HUES48 (cell line): Measurements from ENCODE around the gene STEAP3.
"Not testable (repeated sequence)": the region's sequence is repeated elsewhere in the genome, so short reads cannot be mapped to it uniquely, and the experiment has no call there.

Source experiments
- H3K27ac ChIP-seq: one replicate; pipeline ENCODE4 v1.7.0; 2013; ENCODE audit warnings: low read depth, low read length, inconsistent platforms
- H3K27me3 ChIP-seq: 2 replicates; pipeline ENCODE4 v1.6.1; 2013; ENCODE audit warnings: mild to moderate bottlenecking, low read length; ENCODE audit not compliant: control insufficient read depth, insufficient read depth
- H3K36me3 ChIP-seq: 2 replicates; pipeline ENCODE4 v1.6.1; 2013; ENCODE audit warnings: low read length; ENCODE audit not compliant: control insufficient read depth, insufficient read depth
- H3K4me1 ChIP-seq: 2 replicates; pipeline ENCODE4 v1.6.1; 2013; ENCODE audit warnings: mild to moderate bottlenecking, low read length; ENCODE audit not compliant: control insufficient read depth, insufficient read depth
- H3K4me3 ChIP-seq: 2 replicates; pipeline ENCODE4 v1.5.1; 2013; ENCODE audit warnings: mild to moderate bottlenecking, low read depth, low read length
- H3K9ac ChIP-seq: 2 replicates; pipeline ENCODE4 v1.6.1; 2013; ENCODE audit warnings: mild to moderate bottlenecking, low read depth, low read length, moderate library complexity
- H3K9me3 ChIP-seq: 2 replicates; pipeline ENCODE4 v1.6.1; 2013; ENCODE audit warnings: low read length; ENCODE audit not compliant: control insufficient read depth, insufficient read depth

STEAP3 gene

DNA sequence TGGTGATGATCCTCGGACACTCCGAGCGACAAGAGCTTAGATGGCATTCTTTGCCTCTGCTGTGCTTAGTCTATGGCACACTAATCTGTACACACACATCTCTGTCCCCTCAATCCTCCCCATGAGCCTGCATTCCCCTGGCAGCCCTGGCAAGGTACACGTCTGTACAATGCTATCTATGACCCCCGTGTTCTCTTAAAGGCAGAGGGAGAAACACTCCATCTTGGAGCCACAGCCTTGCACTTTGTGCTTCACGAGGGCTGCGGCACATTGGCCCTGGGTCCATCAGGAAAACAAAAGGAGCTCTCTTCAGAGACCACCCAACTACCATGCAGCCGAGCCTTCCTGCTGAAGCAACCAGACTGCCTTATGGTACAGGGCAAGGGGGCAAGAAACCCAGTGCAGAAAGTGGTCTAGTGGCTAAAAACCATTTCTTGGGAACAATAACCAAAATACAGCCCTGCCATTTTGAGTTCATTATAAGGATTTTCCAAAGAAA is 42.5 kb downstream of the STEAP3 start:
- Histone ChIP-seq H3K4me3 (no peak overlapping the region), H3K27ac (no peak overlapping the region), H3K4me1 (peaks cover 5% of the 10 kb centered on the region; the same call in 1 of the 2 replicates), H3K27me3 (no peaks in the 10 kb centered on the region), H3K9ac (no peak overlapping the region), H3K9me3 (no peaks in the 10 kb centered on the region), H3K36me3 (no peaks in the 10 kb centered on the region)

DNA sequence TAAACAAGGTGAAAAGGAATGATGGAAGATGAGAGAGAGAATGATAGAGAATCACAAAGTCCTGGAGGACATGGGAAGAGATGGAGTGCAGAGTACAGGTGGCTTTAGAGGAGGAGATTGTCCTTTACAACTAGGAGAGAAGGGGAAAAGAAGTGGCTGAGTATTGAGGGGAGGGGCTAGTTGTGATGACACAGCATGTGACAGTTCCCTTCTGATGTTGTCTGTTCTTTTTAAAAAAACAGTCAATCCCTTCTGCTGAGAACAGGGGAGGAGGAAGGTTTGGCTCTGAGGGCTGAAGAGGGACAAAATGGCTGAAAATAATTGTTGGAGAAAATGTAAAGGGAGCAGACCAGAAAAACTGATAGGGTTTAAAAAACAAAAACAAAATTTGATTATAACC is 44.0 kb downstream of the STEAP3 start:
- H3K36me3 ChIP-seq: no peaks in the 10 kb centered on the region
- no peaks in the 10 kb centered on the region for H3K9me3 ChIP-seq
- peaks cover 5% of the 10 kb centered on the region; the same call in 1 of the 2 replicates for H3K4me1 ChIP-seq
- H3K9ac ChIP-seq: no peak overlapping the region
- no peak overlapping the region for H3K27ac ChIP-seq
- no peaks in the 10 kb centered on the region for H3K27me3 ChIP-seq
- no peak overlapping the region for H3K4me3 ChIP-seq

DNA sequence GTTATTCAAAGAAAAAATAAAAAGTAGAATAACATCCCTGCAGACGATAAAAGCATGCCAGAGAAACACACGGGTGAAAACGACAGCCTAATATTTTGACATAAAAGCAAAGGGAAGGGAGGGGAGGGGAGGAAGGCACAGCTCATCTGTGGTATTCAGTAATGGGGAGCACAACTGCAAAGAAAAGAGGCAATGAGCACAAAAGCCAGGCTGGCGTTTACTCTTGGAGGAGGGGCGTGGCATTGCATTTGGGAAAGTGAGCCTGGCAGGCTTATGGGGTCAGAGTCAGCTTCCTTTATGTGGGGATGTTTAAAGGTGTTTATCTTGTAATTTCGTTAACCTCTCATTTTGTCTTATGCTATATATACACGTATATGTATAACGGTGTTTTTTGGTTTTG is 53.2 kb downstream of the STEAP3 start:
- no peaks in the 10 kb centered on the region for H3K36me3 ChIP-seq
- no peaks in the 10 kb centered on the region; the same call in 1 of the 2 replicates for H3K4me1 ChIP-seq
- H3K9me3 ChIP-seq: no peaks in the 10 kb centered on the region
- no peak overlapping the region for H3K27ac ChIP-seq
- no peak overlapping the region for H3K4me3 ChIP-seq
- no peaks in the 10 kb centered on the region for H3K27me3 ChIP-seq
- no peak overlapping the region for H3K9ac ChIP-seq

DNA sequence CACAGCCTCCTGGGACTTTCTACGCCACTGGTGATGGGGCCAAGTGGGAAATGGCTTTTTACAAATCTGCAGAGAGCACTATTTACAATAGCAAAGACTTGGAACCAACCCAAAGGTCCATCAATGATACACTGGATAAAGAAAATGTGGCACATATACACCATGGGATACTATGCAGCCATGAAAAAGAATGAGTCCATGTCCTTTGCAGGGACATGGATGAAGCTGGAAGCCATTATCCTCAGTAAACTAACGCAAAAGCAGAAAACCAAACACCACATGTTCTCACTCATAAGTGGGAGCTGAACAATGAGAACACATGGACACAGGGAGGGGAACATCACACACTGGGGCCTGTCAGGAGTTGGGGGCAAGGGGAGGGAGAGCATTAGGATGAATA is 54.8 kb downstream of the STEAP3 start:
- H3K9ac ChIP-seq, H3K4me3 ChIP-seq, H3K36me3 ChIP-seq, H3K4me1 ChIP-seq, H3K27me3 ChIP-seq, H3K27ac ChIP-seq, H3K9me3 ChIP-seq: not testable (repeated sequence)

DNA sequence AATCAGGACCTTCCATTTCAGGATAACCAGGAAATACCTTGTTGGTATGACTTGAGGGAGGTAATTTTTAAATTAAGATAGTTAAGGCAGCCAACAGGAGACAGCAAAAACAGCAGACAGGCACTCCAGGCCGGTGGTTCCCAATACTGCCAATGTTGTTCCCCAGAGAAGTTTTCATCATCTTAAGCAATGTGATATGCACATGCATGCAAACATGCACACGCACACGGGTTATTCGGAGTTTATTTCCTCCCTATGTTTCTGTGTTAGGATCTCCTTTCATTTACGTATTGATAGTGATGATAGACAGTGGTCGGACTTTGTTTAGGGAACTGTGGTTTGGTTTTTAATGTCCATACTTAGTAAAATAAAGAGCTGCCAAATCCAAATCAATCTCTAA is 55.3 kb downstream of the STEAP3 start:
- H3K36me3 ChIP-seq: no peaks in the 10 kb centered on the region
- H3K9ac ChIP-seq: no peak overlapping the region
- no peaks in the 10 kb centered on the region for H3K27me3 ChIP-seq
- H3K27ac ChIP-seq: no peak overlapping the region
- no peak overlapping the region for H3K4me3 ChIP-seq
- no peaks in the 10 kb centered on the region for H3K9me3 ChIP-seq
- H3K4me1 ChIP-seq: no peaks in the 10 kb centered on the region; the same call in 1 of the 2 replicates

DNA sequence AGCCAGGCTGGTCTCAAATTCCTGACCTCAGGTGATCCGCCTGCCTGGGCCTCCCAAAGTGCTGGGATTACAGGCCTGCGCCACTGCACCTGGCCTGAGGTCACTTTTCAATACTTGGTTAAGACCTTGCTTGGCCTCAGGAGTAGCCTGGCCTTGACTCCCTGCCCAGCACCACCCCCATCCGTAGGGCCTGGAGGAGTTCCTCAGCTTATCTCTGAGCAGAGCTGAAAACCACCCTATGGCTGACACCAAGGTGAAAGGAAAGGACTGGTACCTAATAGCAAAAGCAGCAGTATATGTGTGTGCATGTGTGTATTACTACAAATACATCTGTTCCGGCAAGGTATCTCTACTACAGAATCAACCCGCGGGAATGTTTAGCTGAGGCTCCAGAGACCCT is 56.0 kb downstream of the STEAP3 start:
- no peaks in the 10 kb centered on the region for H3K36me3 ChIP-seq
- no peaks in the 10 kb centered on the region for H3K27me3 ChIP-seq
- H3K9me3 ChIP-seq: no peaks in the 10 kb centered on the region
- H3K4me1 ChIP-seq: no peaks in the 10 kb centered on the region; the same call in 1 of the 2 replicates
- no peak overlapping the region for H3K9ac ChIP-seq
- no peak overlapping the region for H3K27ac ChIP-seq
- H3K4me3 ChIP-seq: no peak overlapping the region

DNA sequence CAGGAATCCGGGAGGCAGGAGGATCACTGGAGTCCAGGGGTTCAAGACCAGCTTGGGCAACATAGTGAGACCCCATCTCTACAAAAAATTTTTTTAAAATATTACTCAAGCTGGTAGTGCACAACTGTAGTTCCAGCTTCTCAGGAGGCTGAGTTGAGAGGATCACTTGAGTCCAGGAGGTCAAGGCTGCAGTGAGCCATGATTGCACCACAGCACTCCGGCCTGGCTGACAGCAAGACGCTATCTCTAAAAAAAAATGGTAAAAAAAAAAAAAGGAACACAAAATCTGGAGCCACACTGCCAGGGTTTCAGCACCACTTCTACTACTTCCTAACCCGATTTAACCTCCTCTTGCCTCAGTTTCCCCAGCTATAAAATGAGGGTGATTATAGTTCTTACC is 57.0 kb downstream of the STEAP3 start:
- no peak overlapping the region for H3K27ac ChIP-seq
- no peaks in the 10 kb centered on the region for H3K36me3 ChIP-seq
- H3K27me3 ChIP-seq: no peaks in the 10 kb centered on the region
- no peaks in the 10 kb centered on the region for H3K9me3 ChIP-seq
- H3K4me1 ChIP-seq: no peaks in the 10 kb centered on the region; the same call in 1 of the 2 replicates
- H3K9ac ChIP-seq: no peak overlapping the region
- no peak overlapping the region for H3K4me3 ChIP-seq

DNA sequence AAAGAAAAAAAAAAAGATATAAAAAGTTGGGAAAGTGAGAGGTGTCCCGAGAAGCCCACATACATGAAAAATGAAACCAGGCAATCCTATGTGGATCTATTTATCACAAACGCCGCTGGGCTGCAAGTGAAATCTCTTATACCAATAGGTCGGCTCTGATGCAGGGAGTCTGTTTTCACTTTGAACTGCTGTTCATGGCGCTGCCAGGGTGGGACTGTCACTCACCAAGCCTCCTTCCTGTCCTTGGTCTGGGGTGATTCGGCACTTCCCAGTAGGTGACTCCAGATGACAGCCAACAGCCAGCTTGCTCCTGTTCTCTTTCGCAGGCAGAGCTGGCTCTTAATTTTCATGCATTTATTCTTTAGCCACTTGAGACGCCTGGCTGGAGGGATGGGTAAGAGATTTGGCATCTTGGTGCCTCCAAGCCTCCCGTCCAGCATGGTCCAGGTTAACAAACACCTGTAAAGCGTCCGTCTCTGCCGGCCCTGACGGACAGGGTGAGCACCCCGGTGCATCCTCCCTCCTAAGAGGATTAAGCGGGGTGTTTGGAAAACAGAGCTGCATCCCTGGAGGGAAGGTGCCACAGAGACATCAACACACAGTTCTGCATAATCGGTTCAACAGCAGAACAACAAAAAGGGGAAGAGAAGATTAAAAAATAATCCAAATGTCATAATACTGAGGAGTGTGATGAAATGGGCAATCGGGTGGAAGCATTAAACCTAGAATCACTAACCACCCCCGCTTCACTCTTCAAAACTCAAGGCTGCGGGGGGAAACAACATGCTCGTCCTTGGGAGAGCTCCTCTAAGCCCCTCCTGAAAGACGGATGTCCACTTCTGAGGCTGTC is 58.7 kb downstream of the STEAP3 start:
- Histone ChIP-seq H3K4me1 (no peaks in the 10 kb centered on the region), H3K4me3 (no peak overlapping the region), H3K36me3 (no peaks in the 10 kb centered on the region), H3K27ac (no peak overlapping the region), H3K9me3 (no peaks in the 10 kb centered on the region), H3K27me3 (no peaks in the 10 kb centered on the region), H3K9ac (no peak overlapping the region)

DNA sequence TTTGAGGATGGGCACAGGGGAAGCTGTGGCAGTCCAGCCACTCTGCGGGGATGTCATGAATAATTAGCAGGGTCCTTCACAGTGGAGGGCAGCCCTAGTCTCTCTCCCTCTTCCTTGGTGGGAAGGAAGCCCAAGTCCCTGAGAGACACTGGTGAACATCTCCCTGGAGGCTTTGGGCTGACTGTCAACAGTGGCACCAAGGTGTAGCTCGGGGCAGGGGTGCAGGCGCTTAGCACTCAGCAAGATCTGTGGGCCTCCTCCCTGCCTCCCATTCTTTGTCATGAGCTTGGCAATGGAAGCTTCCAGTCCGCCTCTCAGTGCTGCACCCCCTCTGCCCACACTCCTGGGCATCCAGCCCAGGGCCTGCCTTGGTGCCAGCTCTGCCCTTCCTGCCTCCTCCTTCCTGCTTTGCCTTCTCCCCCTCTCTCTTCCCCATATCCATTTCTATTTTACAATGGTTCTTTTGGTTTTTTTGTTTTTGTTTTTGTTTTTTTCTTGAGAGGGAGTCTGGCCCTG is 59.4 kb downstream of the STEAP3 start:
- Histone ChIP-seq H3K9me3 (no peaks in the 10 kb centered on the region), H3K4me3 (no peak overlapping the region), H3K9ac (no peak overlapping the region)

DNA sequence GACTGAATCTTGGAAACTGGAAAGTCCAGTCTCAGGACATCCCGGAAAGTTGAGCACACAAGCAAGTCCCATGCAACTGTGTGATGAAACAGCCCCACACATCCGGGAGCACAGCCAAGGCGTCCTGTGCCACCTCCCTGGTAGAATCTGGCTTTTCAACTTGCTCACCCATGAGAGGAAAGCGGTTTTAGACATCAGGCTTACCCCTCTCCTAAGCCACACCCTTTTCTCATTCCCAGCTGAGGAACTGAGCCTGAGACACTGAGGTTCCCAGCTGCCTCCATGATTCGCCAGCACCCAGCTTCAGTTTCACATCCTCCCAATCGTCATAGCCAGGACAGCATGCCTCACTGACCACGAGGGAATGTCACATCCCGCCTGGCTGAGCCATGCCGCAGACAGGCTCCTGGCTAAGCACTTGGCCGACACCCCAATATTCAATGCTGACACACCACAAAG is 60.3 kb downstream of the STEAP3 start:
- Histone ChIP-seq H3K27ac (no peak overlapping the region), H3K27me3 (no peaks in the 10 kb centered on the region), H3K36me3 (no peaks in the 10 kb centered on the region), H3K9me3 (no peaks in the 10 kb centered on the region), H3K9ac (no peak overlapping the region), H3K4me1 (no peaks in the 10 kb centered on the region), H3K4me3 (no peak overlapping the region)

More for the DNA sequence above, 59.4 kb downstream of the STEAP3 start:
- H3K27me3 ChIP-seq: no peaks in the 10 kb centered on the region
- no peaks in the 10 kb centered on the region for H3K36me3 ChIP-seq
- no peak overlapping the region for H3K27ac ChIP-seq
- no peaks in the 10 kb centered on the region for H3K4me1 ChIP-seq

DNA sequence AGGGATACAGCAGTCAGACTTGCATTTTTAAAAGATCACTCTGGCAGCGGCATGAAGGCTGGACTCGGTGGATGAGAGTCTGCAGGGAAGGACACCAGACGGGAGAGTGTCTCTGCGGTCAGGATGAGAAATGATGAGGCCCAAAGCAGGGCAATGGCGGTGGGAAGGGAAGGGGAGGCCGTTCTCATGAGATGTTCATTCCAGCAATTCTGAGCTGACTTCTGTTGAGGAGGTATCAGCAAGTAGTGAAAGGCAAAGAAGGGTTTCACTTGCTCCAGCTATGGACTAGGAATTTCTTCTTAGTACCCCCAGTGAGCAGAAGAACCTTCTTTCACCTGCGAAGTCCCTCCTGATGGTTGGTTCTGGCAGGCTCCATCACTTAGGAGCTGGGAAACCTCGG is 63.0 kb downstream of the STEAP3 start:
- H3K4me3 ChIP-seq: no peak overlapping the region
- H3K27ac ChIP-seq: no peak overlapping the region
- no peaks in the 10 kb centered on the region for H3K36me3 ChIP-seq
- H3K9me3 ChIP-seq: no peaks in the 10 kb centered on the region
- no peak overlapping the region for H3K9ac ChIP-seq
- H3K27me3 ChIP-seq: no peaks in the 10 kb centered on the region
- H3K4me1 ChIP-seq: 0 out of 2 replicates have a peak, but pooled peaks cover 2% of the 10 kb centered on the region
